Measurements from ENCODE around the gene INPP1.

The INPP1 gene

GRCh38 chr2:190338453-190338852 is 4.9 kb upstream of the INPP1 start:
- DNase-seq (ENCODE audit: low read depth in 1 of 2, low spot score in 1 of 2): no peak
- in situ Hi-C loops (cut with HindIII; ENCODE audit: low pct_unique_long_range_greater_than_20kb, low sequenced_read_pairs): no loop called here
- TF ChIP-seq JUND (IDR thresholded peaks at IDR 0.05; ENCODE audit: low read depth): no peak

- no peak for TF ChIP-seq JUND (IDR thresholded peaks at IDR 0.05; ENCODE audit: low read depth)
- DNase-seq (ENCODE audit: low read depth in 1 of 2, low spot score in 1 of 2): no peak
- in situ Hi-C loops (cut with HindIII; ENCODE audit: low pct_unique_long_range_greater_than_20kb, low sequenced_read_pairs): no loop called here
These were observed 4.0 kb upstream of the INPP1 start for GRCh38 chr2:190339394-190339793.

- DNase-seq (ENCODE audit: low read depth in 1 of 2, low spot score in 1 of 2): no peak
- no peak for TF ChIP-seq JUND (IDR thresholded peaks at IDR 0.05; ENCODE audit: low read depth)
These were observed 3.0 kb upstream of the INPP1 start for GRCh38 chr2:190340369-190340768.

GRCh38 chr2:190342611-190343010 is 778 bp upstream of the INPP1 start:
- in situ Hi-C loops (cut with HindIII; ENCODE audit: low pct_unique_long_range_greater_than_20kb, low sequenced_read_pairs): no loop called here
- no peak for TF ChIP-seq JUND (IDR thresholded peaks at IDR 0.05; ENCODE audit: low read depth)
- no peak for DNase-seq (ENCODE audit: low read depth in 1 of 2, low spot score in 1 of 2)

More at GRCh38 chr2:190340369-190340768, 3.0 kb upstream of the INPP1 start:
- in situ Hi-C loops (cut with HindIII; ENCODE audit: low pct_unique_long_range_greater_than_20kb, low sequenced_read_pairs): no loop called here

- no peak for DNase-seq (ENCODE audit: low read depth in 1 of 2, low spot score in 1 of 2)
- in situ Hi-C loops (cut with HindIII; ENCODE audit: low pct_unique_long_range_greater_than_20kb, low sequenced_read_pairs): no loop called here
- TF ChIP-seq JUND (IDR thresholded peaks at IDR 0.05; ENCODE audit: low read depth): no peak
These were observed 277 bp upstream of the INPP1 start for GRCh38 chr2:190343089-190343535.

- DNase-seq (ENCODE audit: low read depth in 1 of 2, low spot score in 1 of 2): no peak
- TF ChIP-seq JUND (IDR thresholded peaks at IDR 0.05; ENCODE audit: low read depth): no peak
- in situ Hi-C loops (cut with HindIII; ENCODE audit: low pct_unique_long_range_greater_than_20kb, low sequenced_read_pairs): no loop called here
These were observed 963 bp downstream of the INPP1 start for GRCh38 chr2:190344276-190344827.

- no peak for DNase-seq (ENCODE audit: low read depth in 1 of 2, low spot score in 1 of 2)
- TF ChIP-seq JUND (IDR thresholded peaks at IDR 0.05; ENCODE audit: low read depth): no peak
- in situ Hi-C loops (cut with HindIII; ENCODE audit: low pct_unique_long_range_greater_than_20kb, low sequenced_read_pairs): no loop called here
These were observed 7.0 kb downstream of the INPP1 start for GRCh38 chr2:190350371-190350770.

- TF ChIP-seq JUND (IDR thresholded peaks at IDR 0.05; ENCODE audit: low read depth): no peak
- DNase-seq (ENCODE audit: low read depth in 1 of 2, low spot score in 1 of 2): no peak
- in situ Hi-C loops (cut with HindIII; ENCODE audit: low pct_unique_long_range_greater_than_20kb, low sequenced_read_pairs): no loop called here
These were observed 8.6 kb downstream of the INPP1 start for GRCh38 chr2:190351955-190352354.

GRCh38 chr2:190352668-190353536 is 9.5 kb downstream of the INPP1 start:
- DNase-seq (ENCODE audit: low read depth in 1 of 2, low spot score in 1 of 2): no peak
- in situ Hi-C loops (cut with HindIII; ENCODE audit: low pct_unique_long_range_greater_than_20kb, low sequenced_read_pairs): no loop called here
- TF ChIP-seq JUND (IDR thresholded peaks at IDR 0.05; ENCODE audit: low read depth): no peak

GRCh38 chr2:190353537-190353899 is 10.1 kb downstream of the INPP1 start:
- in situ Hi-C loops (cut with HindIII; ENCODE audit: low pct_unique_long_range_greater_than_20kb, low sequenced_read_pairs): no loop called here

GRCh38 chr2:190354003-190354690 is 10.8 kb downstream of the INPP1 start:
- DNase-seq (ENCODE audit: low read depth in 1 of 2, low spot score in 1 of 2): no peak
- TF ChIP-seq JUND (IDR thresholded peaks at IDR 0.05; ENCODE audit: low read depth): no peak
- in situ Hi-C loops (cut with HindIII; ENCODE audit: low pct_unique_long_range_greater_than_20kb, low sequenced_read_pairs): no loop called here

More at GRCh38 chr2:190353537-190353899, 10.1 kb downstream of the INPP1 start:
- no peak for TF ChIP-seq JUND (IDR thresholded peaks at IDR 0.05; ENCODE audit: low read depth)
- no peak for DNase-seq (ENCODE audit: low read depth in 1 of 2, low spot score in 1 of 2)

- DNase-seq (ENCODE audit: low read depth in 1 of 2, low spot score in 1 of 2): no peak
These were observed 12.7 kb downstream of the INPP1 start for GRCh38 chr2:190355968-190356644.

More at GRCh38 chr2:190355968-190356644, 12.7 kb downstream of the INPP1 start:
- no peak for TF ChIP-seq JUND (IDR thresholded peaks at IDR 0.05; ENCODE audit: low read depth)
- in situ Hi-C loops (cut with HindIII; ENCODE audit: low pct_unique_long_range_greater_than_20kb, low sequenced_read_pairs): no loop called here
